HG02571 (cell line): ENCODE results near the gene SMS.

Experiments used
- ATAC-seq: cut with Tn5 transposase; IDR thresholded peaks from one replicate; pipeline ENCODE4 v1.9.1; 2021; ENCODE audit warnings: mild to moderate bottlenecking, moderate library complexity; ENCODE audit not compliant: unreplicated experiment

Gene SMS

GRCh38 chrX:21975812-21976211, 35.3 kb downstream of the SMS start:
- no peak for ATAC-seq

- no peak for ATAC-seq
These were observed 37.8 kb downstream of the SMS start for GRCh38 chrX:21978346-21978745.

- ATAC-seq = no peak
These were observed 41.8 kb downstream of the SMS start for GRCh38 chrX:21982311-21982710.

GRCh38 chrX:21985332-21985777, 44.8 kb downstream of the SMS start:
- peak; percentile 81 for ATAC-seq

- no peak for ATAC-seq
These were observed 46.1 kb downstream of the SMS start for GRCh38 chrX:21986596-21986995.

- no peak for ATAC-seq
These were observed 48.9 kb downstream of the SMS start for GRCh38 chrX:21989384-21989783.

- no peak for ATAC-seq
These were observed 50.3 kb downstream of the SMS start for GRCh38 chrX:21990832-21991231.

- no peak for ATAC-seq
These were observed 51.0 kb downstream of the SMS start for GRCh38 chrX:21991504-21991903.

- peak; percentile 77 for ATAC-seq
These were observed 52.8 kb downstream of the SMS start for GRCh38 chrX:21993265-21993664.

- ATAC-seq = no peak
These were observed 56.5 kb downstream of the SMS start for GRCh38 chrX:21996872-21997455.

GRCh38 chrX:21998037-21998436, 57.5 kb downstream of the SMS start:
- no peak for ATAC-seq

GRCh38 chrX:22004866-22005265, 64.4 kb downstream of the SMS start:
- no peak for ATAC-seq

- no peak for ATAC-seq
These were observed 71.5 kb downstream of the SMS start for GRCh38 chrX:22012051-22012450.

- no peak for ATAC-seq
These were observed 72.4 kb downstream of the SMS start for GRCh38 chrX:22012931-22013330.

GRCh38 chrX:22015139-22015750, 74.7 kb downstream of the SMS start:
- no peak for ATAC-seq

- ATAC-seq = no peak
These were observed 81.3 kb downstream of the SMS start for GRCh38 chrX:22021751-22022324.

GRCh38 chrX:22024577-22024976, 84.1 kb downstream of the SMS start:
- ATAC-seq = no peak

GRCh38 chrX:22025751-22026150, 85.2 kb downstream of the SMS start:
- no peak for ATAC-seq

GRCh38 chrX:22026731-22027130, 86.2 kb downstream of the SMS start:
- no peak for ATAC-seq

GRCh38 chrX:22032084-22032483, 91.6 kb downstream of the SMS start, which contains the start of gene PHEX:
Gene PHEX (plus strand): TSS chrX:22032325. CDS start chrX:22033006, 681 bp downstream.
- ATAC-seq = no peak

GRCh38 chrX:22032506-22032905, 92.0 kb downstream of the SMS start:
- ATAC-seq = no peak

GRCh38 chrX:22033818-22034217, 93.3 kb downstream of the SMS start:
- ATAC-seq = no peak
